Measurements from ENCODE around the gene CD82. TPM values are rescaled to one million over a fixed set of nuclear protein-coding genes. Genes with fewer than 3 reads are reported as not detected.

Gene CD82
- total RNA-seq, 1 donor from 2014 or later = 144 TPM

DNA sequence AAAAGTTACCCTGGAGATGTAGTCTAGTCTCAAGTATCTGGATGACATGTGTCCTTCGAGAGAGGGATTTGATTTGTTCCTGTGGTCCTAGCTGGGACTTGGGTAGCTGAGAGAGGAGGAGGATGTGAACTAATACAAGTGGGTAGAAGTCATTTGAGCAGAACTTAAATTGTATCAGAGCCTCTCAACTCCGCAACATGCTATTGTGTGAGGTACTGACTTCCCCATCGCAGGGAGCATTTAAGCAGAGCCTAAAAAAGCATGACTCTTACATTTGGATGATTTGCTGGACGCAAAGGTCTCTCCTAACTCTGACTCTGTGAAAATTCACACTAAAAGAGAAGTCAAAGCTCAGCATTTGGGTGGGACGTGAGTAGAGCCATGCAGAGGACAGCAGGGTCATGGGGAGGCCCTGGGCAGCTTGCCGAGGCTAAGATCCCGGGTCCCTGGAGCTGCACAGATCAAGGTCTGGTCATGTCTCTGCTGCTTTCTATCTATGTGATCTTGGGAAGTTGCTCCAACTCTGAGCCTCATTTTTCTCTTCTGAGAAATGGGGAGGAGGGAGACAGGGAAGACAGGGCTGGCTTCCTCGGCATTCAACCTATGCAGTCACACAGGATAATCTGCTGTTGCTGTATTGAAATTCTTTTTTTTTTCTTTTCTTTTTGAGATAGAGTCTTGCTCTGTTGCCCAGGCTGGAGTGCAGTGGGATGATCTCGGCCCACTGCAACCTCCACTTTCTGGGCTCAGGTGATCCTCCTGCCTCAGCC is 44.9 kb downstream of the CD82 start:
- DNase-seq (no peak), ATAC-seq (no peak)
- Histone ChIP-seq H3K27me3 (no peaks in the 10 kb centered on the region), H3K27ac (peak overlapping the region; percentile 58), H3K4me1 (peaks cover 36% of the 10 kb centered on the region), H3K4me3 (no peak overlapping the region), H3K9me3 (no peaks in the 10 kb centered on the region), H3K36me3 (peaks cover 18% of the 10 kb centered on the region)
- intact Hi-C loops (cut with DNase I) = no loop called here
- TF ChIP-seq, protein P1, sequence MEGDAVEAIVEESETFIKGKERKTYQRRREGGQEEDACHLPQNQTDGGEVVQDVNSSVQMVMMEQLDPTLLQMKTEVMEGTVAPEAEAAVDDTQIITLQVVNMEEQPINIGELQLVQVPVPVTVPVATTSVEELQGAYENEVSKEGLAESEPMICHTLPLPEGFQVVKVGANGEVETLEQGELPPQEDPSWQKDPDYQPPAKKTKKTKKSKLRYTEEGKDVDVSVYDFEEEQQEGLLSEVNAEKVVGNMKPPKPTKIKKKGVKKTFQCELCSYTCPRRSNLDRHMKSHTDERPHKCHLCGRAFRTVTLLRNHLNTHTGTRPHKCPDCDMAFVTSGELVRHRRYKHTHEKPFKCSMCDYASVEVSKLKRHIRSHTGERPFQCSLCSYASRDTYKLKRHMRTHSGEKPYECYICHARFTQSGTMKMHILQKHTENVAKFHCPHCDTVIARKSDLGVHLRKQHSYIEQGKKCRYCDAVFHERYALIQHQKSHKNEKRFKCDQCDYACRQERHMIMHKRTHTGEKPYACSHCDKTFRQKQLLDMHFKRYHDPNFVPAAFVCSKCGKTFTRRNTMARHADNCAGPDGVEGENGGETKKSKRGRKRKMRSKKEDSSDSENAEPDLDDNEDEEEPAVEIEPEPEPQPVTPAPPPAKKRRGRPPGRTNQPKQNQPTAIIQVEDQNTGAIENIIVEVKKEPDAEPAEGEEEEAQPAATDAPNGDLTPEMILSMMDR (IDR thresholded peaks at IDR 0.05) = no peak

DNA sequence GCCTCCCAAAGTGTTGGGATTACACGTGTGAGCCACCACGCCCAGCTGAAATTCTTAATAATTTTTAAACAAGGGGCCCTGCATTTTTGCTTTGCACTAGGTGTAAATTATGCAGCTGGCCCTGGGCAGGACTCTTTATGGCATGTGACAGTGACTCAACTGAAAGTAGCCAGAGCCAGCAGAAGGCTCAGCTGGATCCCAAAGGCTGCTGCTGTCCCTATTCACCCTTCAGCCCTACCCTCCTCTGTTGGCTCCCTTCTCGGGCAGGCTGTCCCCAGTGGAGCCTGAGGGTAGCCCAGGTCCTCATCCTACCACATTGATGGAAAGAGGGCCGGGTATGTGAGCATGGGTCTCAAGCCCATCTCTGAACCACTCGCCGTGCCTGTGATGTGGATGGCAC is 45.6 kb downstream of the CD82 start:
- Histone ChIP-seq H3K4me3 (no peak overlapping the region), H3K4me1 (peaks cover 36% of the 10 kb centered on the region), H3K9me3 (no peaks in the 10 kb centered on the region), H3K27ac (peak overlapping the region; percentile 4), H3K27me3 (no peaks in the 10 kb centered on the region), H3K36me3 (peaks cover 18% of the 10 kb centered on the region)
- TF ChIP-seq, protein P1 (IDR thresholded peaks at IDR 0.05) = no peak
- ATAC-seq = no peak
- intact Hi-C loops (cut with DNase I) = no loop called here
- no peak for DNase-seq

DNA sequence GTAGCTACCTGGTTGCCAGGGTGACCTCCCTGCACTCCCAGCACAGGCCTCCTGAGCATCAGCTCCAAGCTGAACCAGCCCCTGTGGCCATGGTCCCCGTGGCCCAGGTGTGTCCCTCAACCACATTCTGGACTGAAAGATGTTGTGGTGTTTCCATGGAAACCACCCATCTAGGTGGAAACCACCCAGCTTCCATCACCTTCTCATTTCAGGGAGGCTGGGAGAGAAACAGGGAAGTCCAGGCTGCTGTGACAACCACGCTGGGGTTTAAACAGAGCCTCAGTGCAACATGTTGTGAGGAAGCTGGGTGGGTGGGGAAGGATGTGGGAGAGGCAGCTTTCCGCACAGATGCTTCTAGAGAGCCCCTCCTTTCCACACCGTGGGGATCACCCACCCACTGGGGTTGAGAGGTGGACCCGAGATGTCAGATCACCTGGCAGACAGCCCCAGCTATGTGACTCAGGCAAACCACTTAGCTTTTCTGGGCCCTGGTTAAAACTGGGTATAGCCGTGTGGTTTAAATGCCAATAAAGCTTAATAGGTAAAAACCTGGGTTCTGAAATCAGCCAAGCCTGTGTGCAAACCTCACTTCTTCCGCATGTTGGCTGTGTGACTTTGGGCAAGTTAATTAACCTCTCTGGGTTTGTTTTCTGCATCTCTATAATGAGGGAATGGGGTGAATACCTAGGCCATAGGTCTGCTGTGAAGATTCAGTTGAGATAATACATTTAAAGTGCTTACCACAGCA is 46.4 kb downstream of the CD82 start:
- Histone ChIP-seq H3K9me3 (no peaks in the 10 kb centered on the region), H3K27me3 (no peaks in the 10 kb centered on the region), H3K4me3 (no peak overlapping the region), H3K27ac (peak overlapping the region; percentile 4), H3K4me1 (peaks cover 36% of the 10 kb centered on the region), H3K36me3 (peaks cover 12% of the 10 kb centered on the region)
- peak; percentile 14 for ATAC-seq
- DNase-seq = no peak
- TF ChIP-seq, protein P1 (IDR thresholded peaks at IDR 0.05) = no peak
- intact Hi-C loops (cut with DNase I) = no loop called here

DNA sequence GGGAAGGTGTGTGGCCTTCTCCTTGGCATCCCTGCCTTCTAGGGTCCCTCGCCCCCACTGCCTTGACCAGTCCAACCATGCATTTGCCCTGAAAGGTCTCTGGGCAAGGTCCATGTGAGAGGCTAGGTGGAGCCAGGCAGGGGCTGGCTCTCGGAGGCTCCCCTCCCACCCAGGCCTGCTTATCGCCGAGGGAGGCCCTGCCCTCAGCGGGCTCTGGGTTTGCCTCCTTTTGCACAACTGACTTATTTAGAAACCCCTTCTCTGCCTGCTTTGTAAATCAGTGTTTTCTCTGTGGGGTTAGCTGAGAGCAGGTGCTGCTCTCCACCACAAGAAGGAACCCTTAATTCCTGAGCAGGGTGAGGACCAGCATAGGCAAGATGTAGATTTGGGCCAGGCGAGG is 47.7 kb downstream of the CD82 start:
- peak overlapping the region; percentile 30 for H3K27ac ChIP-seq
- peaks cover 19% of the 10 kb centered on the region for H3K36me3 ChIP-seq
- ATAC-seq (no peak), DNase-seq (no peak)
- peaks cover 28% of the 10 kb centered on the region for H3K4me1 ChIP-seq
- no peak overlapping the region for H3K4me3 ChIP-seq
- TF ChIP-seq, protein P1 (IDR thresholded peaks at IDR 0.05) = no peak
- intact Hi-C loops (cut with DNase I) = no loop called here
- H3K27me3 ChIP-seq = no peaks in the 10 kb centered on the region
- H3K9me3 ChIP-seq = no peaks in the 10 kb centered on the region

DNA sequence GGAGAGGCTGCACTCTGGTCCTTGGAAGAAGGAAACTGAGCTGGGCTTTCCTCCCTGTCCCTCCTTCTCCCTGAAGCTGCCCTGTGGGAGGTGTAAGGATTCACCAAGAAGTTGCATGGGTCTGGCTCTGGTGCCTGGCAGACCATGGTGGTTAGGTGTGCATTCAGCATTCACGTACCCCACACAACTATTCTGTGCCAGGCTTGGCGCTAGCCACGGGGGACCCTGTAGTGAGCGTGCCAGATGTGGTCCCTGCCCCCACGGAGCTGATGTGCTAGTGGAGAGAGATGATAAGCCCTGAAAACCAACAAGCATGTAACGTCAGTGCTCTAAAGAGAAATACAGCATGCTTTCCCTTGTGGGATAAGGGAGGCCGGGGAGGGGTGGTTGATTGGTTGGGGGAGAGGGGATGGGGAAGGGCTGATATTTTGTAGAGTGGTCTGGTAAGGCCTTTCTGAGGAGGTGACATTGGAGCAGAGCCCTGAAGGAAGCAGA is 48.9 kb downstream of the CD82 start:
- intact Hi-C loops (cut with DNase I) = no loop called here
- no peak for ATAC-seq
- H3K4me3 ChIP-seq = no peak overlapping the region

More for the DNA sequence above, 48.9 kb downstream of the CD82 start:
- peak overlapping the region; percentile 30 for H3K27ac ChIP-seq
- H3K4me1 ChIP-seq = peaks cover 16% of the 10 kb centered on the region
- no peaks in the 10 kb centered on the region for H3K27me3 ChIP-seq
- no peaks in the 10 kb centered on the region for H3K9me3 ChIP-seq
- TF ChIP-seq, protein P1 (IDR thresholded peaks at IDR 0.05) = no peak
- DNase-seq = no peak
- H3K36me3 ChIP-seq = peaks cover 29% of the 10 kb centered on the region

All from upper lobe of right lung (tissue), 1 donor.